HepG2 (cell line): ENCODE measurements around the gene SLC15A1. TPM values are rescaled to one million over a fixed set of nuclear protein-coding genes. Genes with fewer than 3 reads are reported as not detected.

Experiments
- ATAC-seq: fragments of 200-7000 bp; cut with Tn5 transposase; 3 replicates; pipeline ENCODE4 v1.9.1; 2020; ENCODE audit warnings: mild to moderate bottlenecking, moderate library complexity
- BruUV-seq: library from RNA; stranded (reverse); fragments of 400-500 nt; replicated peaks from 2 replicates; lab custom pipeline; 2021; lab: Mats Ljungman, UMichigan
- CTCF ChIA-PET: fragments of 300-600 bp; formaldehyde crosslinking; extraction: SDS; loops from one replicate; lab custom pipeline; 2021; ENCODE audit warnings: low total read pairs, inconsistent platforms, low intra/inter-chr PET ratio; lab: Yijun Ruan, JAX
- POLR2A ChIA-PET: fragments of 350-600 bp; sonication (Branson Sonifier 250); formaldehyde crosslinking; loops from one replicate; lab custom pipeline; 2020; ENCODE audit warnings: antibody characterized with exemption, inconsistent platforms; lab: Yijun Ruan, JAX
- DNase-seq: peaks from one replicate; pipeline ENCODE4 v3.0.0-alpha.2; 2015; ENCODE audit warnings: low spot score
- FAIRE-seq: peaks from 3 replicates; lab custom pipeline; 2011; peaks lifted over from hg19 to GRCh38; lab: Jason Lieb, UNC
- H2AFZ ChIP-seq: one replicate; pipeline ENCODE4 v1.6.1; 2011; ENCODE audit warnings: low read length, inconsistent platforms
- H3K27ac ChIP-seq: fragments of 300-600 bp; 3 replicates; pipeline ENCODE4 v1.8.0; 2011; ENCODE audit warnings: mixed run types, mild to moderate bottlenecking, mixed read lengths, low read length, inconsistent platforms; ENCODE audit not compliant: insufficient read depth; ENCODE audit errors: extremely low read length
- H3K27me3 ChIP-seq, 2 experiments: fragments of 200-600 bp in 1 of 2; 2 replicates in 1 of 2; 3 replicates in 1 of 2; pipeline versions ENCODE4 v1.6.0 to v1.8.0; 2011; ENCODE audit warnings: low read length in 2 of 2, mild to moderate bottlenecking in 2 of 2, moderate library complexity in 2 of 2, inconsistent platforms in 1 of 2; ENCODE audit not compliant: insufficient read depth in 2 of 2, control insufficient read depth in 1 of 2
- H3K36me3 ChIP-seq, 2 experiments: fragments of 200-600 bp in 1 of 2; replicated peaks in 1 of 2; 2 replicates in 1 of 2; 3 replicates in 1 of 2; pipeline versions ENCODE4 v1.5.1 to v1.8.0; 2011; ENCODE audit warnings: low read length in 2 of 2, inconsistent platforms in 1 of 2; ENCODE audit not compliant: insufficient read depth in 2 of 2, control insufficient read depth in 1 of 2
- H3K4me1 ChIP-seq: 2 replicates; pipeline ENCODE4 v1.5.1; 2012; ENCODE audit warnings: low read length, inconsistent platforms; ENCODE audit not compliant: insufficient read depth
- H3K4me2 ChIP-seq: 2 replicates; pipeline ENCODE4 v1.6.0; 2011; ENCODE audit warnings: low read depth, low read length, inconsistent platforms
- H3K4me3 ChIP-seq, 3 experiments: fragments of 200-600 bp in 1 of 3; sonication (generic), shearing (Covaris generic) in 1 of 3; replicated peaks in 1 of 3; 2 replicates each; pipeline ENCODE4 v1.5.1; 2011 to 2016; ENCODE audit warnings: low read length in 3 of 3, inconsistent platforms in 2 of 3, low read depth in 2 of 3, mild to moderate bottlenecking in 2 of 3, control low read depth in 1 of 3, mixed read lengths in 1 of 3; ENCODE audit not compliant: insufficient read depth in 1 of 3
- H3K79me2 ChIP-seq: one replicate; pipeline ENCODE4 v1.6.1; 2011; ENCODE audit warnings: low read length, inconsistent platforms; ENCODE audit not compliant: insufficient read depth
- H3K9ac ChIP-seq: 2 replicates; pipeline ENCODE4 v1.6.0; 2011; ENCODE audit warnings: mild to moderate bottlenecking, low read depth, low read length, inconsistent platforms; ENCODE audit not compliant: insufficient read depth
- H3K9me3 ChIP-seq: 2 replicates; pipeline ENCODE4 v1.5.1; 2012; ENCODE audit warnings: mild to moderate bottlenecking, low read length
- H4K20me1 ChIP-seq: 2 replicates; pipeline ENCODE4 v1.6.0; 2011; ENCODE audit warnings: inconsistent platforms, mild to moderate bottlenecking, low read length, moderate library complexity; ENCODE audit not compliant: insufficient read depth
- NFKBIZ ChIP-seq: IDR thresholded peaks from 2 replicates; pipeline ENCODE4 v1.6.1; 2018; ENCODE audit warnings: missing genetic modification reagents, missing compliant biosample characterization
- PHF20 ChIP-seq: sonication (generic); formaldehyde crosslinking; IDR thresholded peaks from 2 replicates; pipeline ENCODE4 v1.5.0; 2020; ENCODE audit warnings: mild to moderate bottlenecking, missing genetic modification reagents
- RFXAP ChIP-seq: sonication (generic); formaldehyde crosslinking; IDR thresholded peaks from 2 replicates; pipeline ENCODE4 v1.4.0; 2020; ENCODE audit warnings: missing genetic modification reagents, borderline replicate concordance
- SOX6 ChIP-seq, 2 experiments: fragments of 450-650 bp in 1 of 2; sonication (generic) in 1 of 2; formaldehyde crosslinking in 1 of 2; IDR thresholded peaks; 2 replicates each; pipeline versions ENCODE4 v1.4.0 to v1.6.1; 2017 to 2020; ENCODE audit warnings: antibody characterized with exemption in 1 of 2, mild to moderate bottlenecking in 1 of 2, missing genetic modification reagents in 1 of 2
- TCF7L2 ChIP-seq: IDR thresholded peaks from 2 replicates; pipeline ENCODE4 v1.6.1; 2011; ENCODE audit warnings: mild to moderate bottlenecking, low read depth, low read length, moderate library complexity
- ZBTB4 ChIP-seq: sonication (generic); formaldehyde crosslinking; IDR thresholded peaks from 2 replicates; pipeline ENCODE4 v1.4.0; 2020; ENCODE audit warnings: missing genetic modification reagents, mild to moderate bottlenecking, borderline replicate concordance
- ZBTB46 ChIP-seq: sonication (generic); formaldehyde crosslinking; IDR thresholded peaks from 2 replicates; pipeline ENCODE4 v1.4.0; 2020; ENCODE audit warnings: mild to moderate bottlenecking, missing genetic modification reagents, borderline replicate concordance
- ZBTB7B ChIP-seq: sonication (generic); formaldehyde crosslinking; IDR thresholded peaks from 2 replicates; pipeline ENCODE4 v1.4.0; 2020; ENCODE audit warnings: missing genetic modification reagents
- ZIK1 ChIP-seq: sonication (generic); formaldehyde crosslinking; IDR thresholded peaks from 2 replicates; pipeline ENCODE4 v1.5.0; 2020; ENCODE audit warnings: mild to moderate bottlenecking, low read depth, missing genetic modification reagents, borderline replicate concordance
- ZNF205 ChIP-seq: IDR thresholded peaks from 2 replicates; pipeline ENCODE4 v1.6.1; 2018; ENCODE audit warnings: missing biosample characterization, missing genetic modification reagents
- ZNF326 ChIP-seq: sonication (generic); formaldehyde crosslinking; IDR thresholded peaks from 2 replicates; pipeline ENCODE4 v1.4.0; 2020; ENCODE audit warnings: missing genetic modification reagents, borderline replicate concordance
- ZNF598 ChIP-seq: sonication (generic); formaldehyde crosslinking; IDR thresholded peaks from 2 replicates; pipeline ENCODE4 v1.5.1; 2020; ENCODE audit warnings: mild to moderate bottlenecking, missing genetic modification reagents, borderline replicate concordance
- ZNF674 ChIP-seq: sonication (generic); formaldehyde crosslinking; IDR thresholded peaks from 2 replicates; pipeline ENCODE4 v1.5.0; 2020; ENCODE audit warnings: low read depth, mild to moderate bottlenecking, missing genetic modification reagents
- ZSCAN9 ChIP-seq: IDR thresholded peaks from 2 replicates; pipeline ENCODE4 v1.6.1; 2016; ENCODE audit warnings: borderline replicate concordance
- WGBS: methylation state at CpG from one replicate; pipeline ENCODE4 v1.1.6; 2017; ENCODE audit warnings: low lambda C conversion rate; 5-methylcytosine and 5-hydroxymethylcytosine counted together
- in situ Hi-C: cut with HindIII; loops from 2 replicates; pipeline ENCODE4 v1.10.0; 2017; ENCODE audit warnings: low pct_unique_long_range_greater_than_20kb; ENCODE audit not compliant: extremely low pct_ligation_motif_present
- intact Hi-C: fragments of 100-400 bp; cut with micrococcal nuclease; formaldehyde crosslinking; loops from one replicate; pipeline ENCODE4 v1.10.0; 2022; ENCODE audit not compliant: unreplicated experiment
- polyA plus RNA-seq, 8 experiments: library from polyadenylated mRNA; depleted of rRNA in 3 of 8; stranded (reverse) in 7 of 8; unstranded in 1 of 8; fragments of >200 nt; fragmentation: Illumina TruSeq in 4 of 8; extraction: Trizol in 4 of 8; gene quantifications; 2 replicates each; pipeline versions ENCODE4 v1.2.1 to v1.2.3, GENCODE V29; 2011 to 2016; ENCODE audit warnings: low read depth in 4 of 8, missing spikeins in 1 of 8, mixed read lengths in 1 of 8; ENCODE audit not compliant: insufficient read depth in 1 of 8
- total RNA-seq, 5 experiments: library from RNA; depleted of rRNA; stranded (reverse); fragments of >200 nt; fragmentation: Illumina TruSeq; extraction: Trizol; gene quantifications; 2 replicates each; pipeline ENCODE4 v1.2.3, GENCODE V29; 2016; ENCODE audit warnings: low read depth in 1 of 5
- TF ChIP-seq, protein P1 (sequence below): sonication (generic); formaldehyde crosslinking; IDR thresholded peaks from 2 replicates; pipeline ENCODE4 v1.4.0; 2020; ENCODE audit warnings: low read depth, missing genetic modification reagents
- TF ChIP-seq, protein P2 (sequence below): sonication (generic); formaldehyde crosslinking; IDR thresholded peaks from 2 replicates; pipeline ENCODE4 v1.5.0; 2020; ENCODE audit warnings: missing genetic modification reagents

The SLC15A1 gene
- total and polyA plus RNA-seq, 2 of the 13 experiments (the other 11 are each of a cell fraction or from before 2014, with no cell fraction given): 0.17 to 0.20 TPM

DNA sequence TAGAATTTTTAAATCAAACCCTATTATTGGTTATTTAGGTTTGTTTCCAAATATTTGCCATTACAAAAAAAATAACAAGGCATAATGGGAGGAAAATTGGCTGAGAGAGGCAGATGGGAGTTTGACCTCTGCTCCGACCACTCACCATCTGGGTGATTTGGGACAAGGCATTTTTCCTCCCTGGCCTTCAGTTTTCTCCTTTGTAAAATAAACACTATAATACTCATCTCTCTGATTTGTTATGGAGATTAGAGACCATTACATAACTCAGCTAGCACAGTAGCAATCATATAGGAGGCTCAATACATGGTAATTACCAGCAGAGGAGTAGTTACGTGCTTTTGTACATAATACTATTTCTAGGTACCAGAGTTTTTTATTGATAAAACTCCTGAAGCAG is 105.4 kb downstream of the SLC15A1 start:
- in situ Hi-C loops: no loop called here
- no peak overlapping the region for H2AFZ ChIP-seq
- TF ChIP-seq ZIK1 (CRISPR knock-in tag): no peak
- no peak for TF ChIP-seq RFXAP (CRISPR knock-in tag)
- TF ChIP-seq, protein P1, sequence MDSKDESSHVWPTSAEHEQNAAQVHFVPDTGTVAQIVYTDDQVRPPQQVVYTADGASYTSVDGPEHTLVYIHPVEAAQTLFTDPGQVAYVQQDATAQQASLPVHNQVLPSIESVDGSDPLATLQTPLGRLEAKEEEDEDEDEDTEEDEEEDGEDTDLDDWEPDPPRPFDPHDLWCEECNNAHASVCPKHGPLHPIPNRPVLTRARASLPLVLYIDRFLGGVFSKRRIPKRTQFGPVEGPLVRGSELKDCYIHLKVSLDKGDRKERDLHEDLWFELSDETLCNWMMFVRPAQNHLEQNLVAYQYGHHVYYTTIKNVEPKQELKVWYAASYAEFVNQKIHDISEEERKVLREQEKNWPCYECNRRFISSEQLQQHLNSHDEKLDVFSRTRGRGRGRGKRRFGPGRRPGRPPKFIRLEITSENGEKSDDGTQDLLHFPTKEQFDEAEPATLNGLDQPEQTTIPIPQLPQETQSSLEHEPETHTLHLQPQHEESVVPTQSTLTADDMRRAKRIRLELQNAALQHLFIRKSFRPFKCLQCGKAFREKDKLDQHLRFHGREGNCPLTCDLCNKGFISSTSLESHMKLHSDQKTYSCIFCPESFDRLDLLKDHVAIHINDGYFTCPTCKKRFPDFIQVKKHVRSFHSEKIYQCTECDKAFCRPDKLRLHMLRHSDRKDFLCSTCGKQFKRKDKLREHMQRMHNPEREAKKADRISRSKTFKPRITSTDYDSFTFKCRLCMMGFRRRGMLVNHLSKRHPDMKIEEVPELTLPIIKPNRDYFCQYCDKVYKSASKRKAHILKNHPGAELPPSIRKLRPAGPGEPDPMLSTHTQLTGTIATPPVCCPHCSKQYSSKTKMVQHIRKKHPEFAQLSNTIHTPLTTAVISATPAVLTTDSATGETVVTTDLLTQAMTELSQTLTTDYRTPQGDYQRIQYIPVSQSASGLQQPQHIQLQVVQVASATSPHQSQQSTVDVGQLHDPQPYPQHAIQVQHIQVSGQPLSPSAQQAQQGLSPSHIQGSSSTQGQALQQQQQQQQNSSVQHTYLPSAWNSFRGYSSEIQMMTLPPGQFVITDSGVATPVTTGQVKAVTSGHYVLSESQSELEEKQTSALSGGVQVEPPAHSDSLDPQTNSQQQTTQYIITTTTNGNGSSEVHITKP (CRISPR knock-in tag): no peak
- no peak for TF ChIP-seq ZNF598 (CRISPR knock-in tag)
- no peak for TF ChIP-seq PHF20 (CRISPR knock-in tag)
- TF ChIP-seq ZBTB4 (CRISPR knock-in tag): no peak
- no peak for TF ChIP-seq SOX6 (IDR thresholded peaks at IDR 0.05)
- no peak for TF ChIP-seq SOX6 (CRISPR knock-in tag; IDR thresholded peaks at IDR 0.05)
- TF ChIP-seq ZNF205 (CRISPR knock-in tag): no peak
- TF ChIP-seq NFKBIZ (CRISPR knock-in tag): no peak
- TF ChIP-seq ZSCAN9 (CRISPR knock-in tag): no peak
- TF ChIP-seq ZBTB7B: no peak
- TF ChIP-seq ZNF326 (CRISPR knock-in tag): no peak
- TF ChIP-seq, protein P2, sequence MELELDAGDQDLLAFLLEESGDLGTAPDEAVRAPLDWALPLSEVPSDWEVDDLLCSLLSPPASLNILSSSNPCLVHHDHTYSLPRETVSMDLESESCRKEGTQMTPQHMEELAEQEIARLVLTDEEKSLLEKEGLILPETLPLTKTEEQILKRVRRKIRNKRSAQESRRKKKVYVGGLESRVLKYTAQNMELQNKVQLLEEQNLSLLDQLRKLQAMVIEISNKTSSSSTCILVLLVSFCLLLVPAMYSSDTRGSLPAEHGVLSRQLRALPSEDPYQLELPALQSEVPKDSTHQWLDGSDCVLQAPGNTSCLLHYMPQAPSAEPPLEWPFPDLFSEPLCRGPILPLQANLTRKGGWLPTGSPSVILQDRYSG (CRISPR knock-in tag): no peak
- no peak for TF ChIP-seq ZBTB46
- TF ChIP-seq TCF7L2: no peak
- TF ChIP-seq ZNF674 (CRISPR knock-in tag): no peak

More for the DNA sequence above, 105.4 kb downstream of the SLC15A1 start:
- ChIA-PET CTCF (no interaction called here), POLR2A (no interaction called here)
- no peak overlapping the region for H3K4me2 ChIP-seq
- intact Hi-C loops: no loop called here
- peaks cover 0 to 3% of the 10 kb centered on the region in 2 experiments; a peak in 1 of 5 replicates for H3K27me3 ChIP-seq
- FAIRE-seq (no peak), DNase-seq (no peak), ATAC-seq (no peak)
- no peak overlapping the region for H3K4me3 ChIP-seq
- H3K79me2 ChIP-seq: no peaks in the 10 kb centered on the region
- H3K27ac ChIP-seq: no peak overlapping the region
- H3K4me1 ChIP-seq: peaks cover 47% of the 10 kb centered on the region
- no TSS peak for BruUV-seq
- no peaks in the 10 kb centered on the region for H3K36me3 ChIP-seq
- 56% methylated on average over 2 of the region's 2 CpGs for whole genome bisulfite sequencing
- no peaks in the 10 kb centered on the region for H3K9me3 ChIP-seq
- no peak overlapping the region for H3K9ac ChIP-seq
- no peaks in the 10 kb centered on the region for H4K20me1 ChIP-seq
